ENCODE measurements around the gene RAB39A.
"Not testable (repeated sequence)": the region's sequence is repeated elsewhere in the genome, so short reads cannot be mapped to it uniquely, and the experiment has no call there.

DNA sequence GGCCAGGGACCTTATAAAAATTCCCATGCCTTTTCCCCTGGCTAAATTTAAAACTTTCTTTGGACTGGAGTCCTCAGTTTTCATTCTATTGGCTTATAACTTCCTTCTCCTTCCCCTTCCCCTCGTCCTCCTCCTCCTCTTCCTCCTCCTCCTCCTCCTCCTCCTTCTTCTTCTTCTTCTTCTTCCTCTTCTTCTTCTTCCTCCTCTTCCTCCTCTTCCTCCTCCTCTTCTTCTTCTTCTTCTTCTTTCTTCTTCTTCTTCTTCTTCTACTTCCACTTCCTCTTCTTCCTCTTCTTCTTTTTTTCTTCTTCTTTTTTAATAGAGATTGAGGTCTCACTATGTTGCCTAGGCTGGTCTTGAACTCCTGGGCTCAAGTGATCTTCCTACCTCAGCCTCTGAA is 4.7 kb upstream of the RAB39A start:
- not testable (repeated sequence) for TF ChIP-seq POLR2A (conservative IDR thresholded peaks at IDR 0.05); RUNX1 (IDR thresholded peaks at IDR 0.05; ENCODE audit: low read depth); GATA2 (CRISPR knock-in tag; IDR thresholded peaks at IDR 0.05); ARID1B (IDR thresholded peaks at IDR 0.05); ADNP (tag; IDR thresholded peaks at IDR 0.05); CBX5 (IDR thresholded peaks at IDR 0.05; ENCODE audit: borderline replicate concordance, low read depth); ZBTB8A (IDR thresholded peaks at IDR 0.05; ENCODE audit: partially characterized antibody); SRSF3 (IDR thresholded peaks at IDR 0.05; ENCODE audit: insufficient read depth, low read length)
- TF ChIP-seq, protein P1, sequence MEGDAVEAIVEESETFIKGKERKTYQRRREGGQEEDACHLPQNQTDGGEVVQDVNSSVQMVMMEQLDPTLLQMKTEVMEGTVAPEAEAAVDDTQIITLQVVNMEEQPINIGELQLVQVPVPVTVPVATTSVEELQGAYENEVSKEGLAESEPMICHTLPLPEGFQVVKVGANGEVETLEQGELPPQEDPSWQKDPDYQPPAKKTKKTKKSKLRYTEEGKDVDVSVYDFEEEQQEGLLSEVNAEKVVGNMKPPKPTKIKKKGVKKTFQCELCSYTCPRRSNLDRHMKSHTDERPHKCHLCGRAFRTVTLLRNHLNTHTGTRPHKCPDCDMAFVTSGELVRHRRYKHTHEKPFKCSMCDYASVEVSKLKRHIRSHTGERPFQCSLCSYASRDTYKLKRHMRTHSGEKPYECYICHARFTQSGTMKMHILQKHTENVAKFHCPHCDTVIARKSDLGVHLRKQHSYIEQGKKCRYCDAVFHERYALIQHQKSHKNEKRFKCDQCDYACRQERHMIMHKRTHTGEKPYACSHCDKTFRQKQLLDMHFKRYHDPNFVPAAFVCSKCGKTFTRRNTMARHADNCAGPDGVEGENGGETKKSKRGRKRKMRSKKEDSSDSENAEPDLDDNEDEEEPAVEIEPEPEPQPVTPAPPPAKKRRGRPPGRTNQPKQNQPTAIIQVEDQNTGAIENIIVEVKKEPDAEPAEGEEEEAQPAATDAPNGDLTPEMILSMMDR (IDR thresholded peaks at IDR 0.05 in 2 of 3, conservative IDR thresholded peaks at IDR 0.05 in 1 of 3; ENCODE audit: insufficient read depth in 2 of 3, low read depth in 1 of 3, low read length in 3 of 3): not testable (repeated sequence)
- TF ChIP-seq, protein P2, sequence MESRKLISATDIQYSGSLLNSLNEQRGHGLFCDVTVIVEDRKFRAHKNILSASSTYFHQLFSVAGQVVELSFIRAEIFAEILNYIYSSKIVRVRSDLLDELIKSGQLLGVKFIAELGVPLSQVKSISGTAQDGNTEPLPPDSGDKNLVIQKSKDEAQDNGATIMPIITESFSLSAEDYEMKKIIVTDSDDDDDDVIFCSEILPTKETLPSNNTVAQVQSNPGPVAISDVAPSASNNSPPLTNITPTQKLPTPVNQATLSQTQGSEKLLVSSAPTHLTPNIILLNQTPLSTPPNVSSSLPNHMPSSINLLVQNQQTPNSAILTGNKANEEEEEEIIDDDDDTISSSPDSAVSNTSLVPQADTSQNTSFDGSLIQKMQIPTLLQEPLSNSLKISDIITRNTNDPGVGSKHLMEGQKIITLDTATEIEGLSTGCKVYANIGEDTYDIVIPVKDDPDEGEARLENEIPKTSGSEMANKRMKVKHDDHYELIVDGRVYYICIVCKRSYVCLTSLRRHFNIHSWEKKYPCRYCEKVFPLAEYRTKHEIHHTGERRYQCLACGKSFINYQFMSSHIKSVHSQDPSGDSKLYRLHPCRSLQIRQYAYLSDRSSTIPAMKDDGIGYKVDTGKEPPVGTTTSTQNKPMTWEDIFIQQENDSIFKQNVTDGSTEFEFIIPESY (CRISPR knock-in tag; IDR thresholded peaks at IDR 0.05): not testable (repeated sequence)
- TF ChIP-seq, protein P3, sequence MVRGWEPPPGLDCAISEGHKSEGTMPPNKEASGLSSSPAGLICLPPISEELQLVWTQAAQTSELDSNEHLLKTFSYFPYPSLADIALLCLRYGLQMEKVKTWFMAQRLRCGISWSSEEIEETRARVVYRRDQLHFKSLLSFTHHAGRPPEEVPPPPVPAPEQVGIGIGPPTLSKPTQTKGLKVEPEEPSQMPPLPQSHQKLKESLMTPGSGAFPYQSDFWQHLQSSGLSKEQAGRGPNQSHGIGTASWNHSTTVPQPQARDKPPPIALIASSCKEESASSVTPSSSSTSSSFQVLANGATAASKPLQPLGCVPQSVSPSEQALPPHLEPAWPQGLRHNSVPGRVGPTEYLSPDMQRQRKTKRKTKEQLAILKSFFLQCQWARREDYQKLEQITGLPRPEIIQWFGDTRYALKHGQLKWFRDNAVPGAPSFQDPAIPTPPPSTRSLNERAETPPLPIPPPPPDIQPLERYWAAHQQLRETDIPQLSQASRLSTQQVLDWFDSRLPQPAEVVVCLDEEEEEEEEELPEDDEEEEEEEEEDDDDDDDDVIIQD (CRISPR knock-in tag; IDR thresholded peaks at IDR 0.05): not testable (repeated sequence)
